HepG2 (cell line): ENCODE measurements around the gene BCAS3. TPM values are rescaled to one million over a fixed set of nuclear protein-coding genes. Genes with fewer than 3 reads are reported as not detected.

ENCODE experiments used
- ATF1 ChIP-seq: IDR thresholded peaks from 2 replicates; pipeline ENCODE4 v1.6.1; 2016; ENCODE audit warnings: mild to moderate bottlenecking, control low read depth
- ATRX ChIP-seq: sonication (generic); formaldehyde crosslinking; IDR thresholded peaks from 2 replicates; pipeline ENCODE4 v1.4.0; 2020; ENCODE audit warnings: missing genetic modification reagents, borderline replicate concordance
- CBX2 ChIP-seq, 2 experiments: fragments of 200-600 bp in 1 of 2; sonication (generic); formaldehyde crosslinking in 1 of 2; IDR thresholded peaks; 2 replicates each; pipeline versions ENCODE4 v1.7.0 to v1.8.1; 2018 to 2022; ENCODE audit warnings: low read depth in 2 of 2, low read length in 1 of 2, mild to moderate bottlenecking in 1 of 2, missing genetic modification reagents in 1 of 2
- CREM ChIP-seq, 2 experiments: sonication (generic) in 1 of 2; formaldehyde crosslinking in 1 of 2; IDR thresholded peaks; 2 replicates each; pipeline versions ENCODE4 v1.4.0 to v1.6.1; 2016 to 2020; ENCODE audit warnings: antibody characterized with exemption in 1 of 2, mild to moderate bottlenecking in 1 of 2, missing genetic modification reagents in 1 of 2
- FLYWCH1 ChIP-seq: sonication (generic); formaldehyde crosslinking; IDR thresholded peaks from 2 replicates; pipeline ENCODE4 v1.8.1; 2023; ENCODE audit warnings: mild to moderate bottlenecking, missing genetic modification reagents
- HOXD1 ChIP-seq: sonication (generic); formaldehyde crosslinking; IDR thresholded peaks from 2 replicates; pipeline ENCODE4 v1.5.0; 2020; ENCODE audit warnings: missing genetic modification reagents
- KLF13 ChIP-seq: sonication (generic); formaldehyde crosslinking; IDR thresholded peaks from 2 replicates; pipeline ENCODE4 v1.4.0; 2020; ENCODE audit warnings: mild to moderate bottlenecking, missing genetic modification reagents
- NFKB2 ChIP-seq: sonication (generic); formaldehyde crosslinking; IDR thresholded peaks from 2 replicates; pipeline ENCODE4 v1.4.0; 2020; ENCODE audit warnings: missing genetic modification reagents, borderline replicate concordance
- PPARG ChIP-seq: conservative IDR thresholded peaks from 2 replicates; pipeline ENCODE4 v1.6.1; 2016; ENCODE audit warnings: missing biosample characterization, missing genetic modification reagents
- SIN3A ChIP-seq: IDR thresholded peaks from 2 replicates; pipeline ENCODE4 v1.6.1; 2011; ENCODE audit warnings: low read depth, mild to moderate bottlenecking, control low read depth, low read length, borderline replicate concordance
- SMYD3 ChIP-seq: sonication (generic); formaldehyde crosslinking; IDR thresholded peaks from 2 replicates; pipeline ENCODE4 v1.8.1; 2023; ENCODE audit warnings: mild to moderate bottlenecking, missing genetic modification reagents
- SRF ChIP-seq: IDR thresholded peaks from 2 replicates; pipeline ENCODE4 v1.6.1; 2011; ENCODE audit warnings: mild to moderate bottlenecking, low read depth, low read length, moderate library complexity
- TFDP2 ChIP-seq: sonication (generic); formaldehyde crosslinking; IDR thresholded peaks from 2 replicates; pipeline ENCODE4 v1.4.0; 2020; ENCODE audit warnings: missing genetic modification reagents
- XBP1 ChIP-seq: sonication (generic); formaldehyde crosslinking; IDR thresholded peaks from 2 replicates; pipeline ENCODE4 v1.5.0; 2020; ENCODE audit warnings: missing genetic modification reagents
- ZC3H4 ChIP-seq: sonication (generic); formaldehyde crosslinking; IDR thresholded peaks from 2 replicates; pipeline ENCODE4 v1.4.0; 2020; ENCODE audit warnings: missing genetic modification reagents, borderline replicate concordance
- ZFYVE20 ChIP-seq: sonication (generic); formaldehyde crosslinking; IDR thresholded peaks from 2 replicates; pipeline ENCODE4 v1.8.0; 2023; ENCODE audit warnings: low read depth, mild to moderate bottlenecking, moderate library complexity, missing genetic modification reagents, borderline replicate concordance
- ZNF142 ChIP-seq: sonication (generic); formaldehyde crosslinking; IDR thresholded peaks from 2 replicates; pipeline ENCODE4 v1.4.0; 2020; ENCODE audit warnings: missing genetic modification reagents
- ZNF333 ChIP-seq: sonication (generic); formaldehyde crosslinking; IDR thresholded peaks from 2 replicates; pipeline ENCODE4 v1.4.0; 2020; ENCODE audit warnings: mild to moderate bottlenecking, missing genetic modification reagents, borderline replicate concordance
- ZNF570 ChIP-seq: sonication (generic); formaldehyde crosslinking; IDR thresholded peaks from 2 replicates; pipeline ENCODE4 v1.4.0; 2020; ENCODE audit warnings: mild to moderate bottlenecking, missing genetic modification reagents, borderline replicate concordance
- ZNF777 ChIP-seq: sonication (generic); formaldehyde crosslinking; IDR thresholded peaks from 2 replicates; pipeline ENCODE4 v1.4.0; 2020; ENCODE audit warnings: missing genetic modification reagents
- ZNF782 ChIP-seq: sonication (generic); formaldehyde crosslinking; IDR thresholded peaks from 2 replicates; pipeline ENCODE4 v1.4.0; 2020; ENCODE audit warnings: missing genetic modification reagents, mild to moderate bottlenecking, borderline replicate concordance
- polyA plus RNA-seq, 8 experiments: library from polyadenylated mRNA; depleted of rRNA in 3 of 8; stranded (reverse) in 7 of 8; unstranded in 1 of 8; fragments of >200 nt; fragmentation: Illumina TruSeq in 4 of 8; extraction: Trizol in 4 of 8; gene quantifications; 2 replicates each; pipeline versions ENCODE4 v1.2.1 to v1.2.3, GENCODE V29; 2011 to 2016; ENCODE audit warnings: low read depth in 4 of 8, missing spikeins in 1 of 8, mixed read lengths in 1 of 8; ENCODE audit not compliant: insufficient read depth in 1 of 8
- total RNA-seq, 5 experiments: library from RNA; depleted of rRNA; stranded (reverse); fragments of >200 nt; fragmentation: Illumina TruSeq; extraction: Trizol; gene quantifications; 2 replicates each; pipeline ENCODE4 v1.2.3, GENCODE V29; 2016; ENCODE audit warnings: low read depth in 1 of 5

Gene BCAS3
- total and polyA plus RNA-seq, 2 of the 13 experiments (the other 11 are each of a cell fraction or from before 2014, with no cell fraction given), result 10.7 to 11.2 TPM

GRCh38 chr17:61313461-61314326 is 636.0 kb downstream of the BCAS3 start (continued):
- TF ChIP-seq TFDP2 (CRISPR knock-in tag), result no peak
- TF ChIP-seq ZNF782 (CRISPR knock-in tag), result no peak
- TF ChIP-seq SRF, result no peak
- TF ChIP-seq FLYWCH1, result no peak
- no peak for TF ChIP-seq XBP1
- no peak for TF ChIP-seq ZNF777 (CRISPR knock-in tag)
- TF ChIP-seq NFKB2 (CRISPR knock-in tag), result peak; percentile 62; the same call in 1 of the 2 replicates
- TF ChIP-seq ZNF142 (CRISPR knock-in tag), result no peak
- 0 out of 2 replicates have a peak, but pooled peaks have one; percentile 20 for TF ChIP-seq KLF13
- peak; percentile 9; the same call in 1 of the 2 replicates for TF ChIP-seq CREM (IDR thresholded peaks at IDR 0.05)
- TF ChIP-seq CREM (CRISPR knock-in tag; IDR thresholded peaks at IDR 0.05), result no peak
- no peak for TF ChIP-seq SMYD3
- TF ChIP-seq ZFYVE20 (CRISPR knock-in tag), result no peak
- no peak for TF ChIP-seq SIN3A
- no peak for TF ChIP-seq CBX2 (IDR thresholded peaks at IDR 0.05; ENCODE audit: low read depth, low read length)
- TF ChIP-seq CBX2 (CRISPR knock-in tag; IDR thresholded peaks at IDR 0.05; ENCODE audit: low read depth), result no peak
- TF ChIP-seq ZNF570 (CRISPR knock-in tag), result no peak
- TF ChIP-seq ATF1 (CRISPR knock-in tag), result no peak
- TF ChIP-seq HOXD1, result no peak
- no peak for TF ChIP-seq ZC3H4 (CRISPR knock-in tag)
- TF ChIP-seq PPARG (CRISPR knock-in tag), result no peak
- TF ChIP-seq ATRX, result no peak
- TF ChIP-seq ZNF333 (CRISPR knock-in tag), result no peak
